Chondrocyte (in vitro differentiated cells): Measurements from ENCODE around the gene MUC5AC. TPM values are rescaled to one million over a fixed set of nuclear protein-coding genes. Genes with fewer than 3 reads are reported as not detected.

Experiments
- DNase-seq: peaks from one replicate; pipeline ENCODE4 v3.0.0; 2021; ENCODE audit warnings: mixed read lengths, low spot score
- H3K27ac Mint-ChIP-seq: one replicate; pipeline ENCODE4 v1.8.0; 2021; ENCODE audit warnings: mild to moderate bottlenecking, moderate library complexity, mixed read lengths; ENCODE audit not compliant: unreplicated experiment
- H3K27me3 Mint-ChIP-seq: 2 replicates; pipeline ENCODE4 v1.8.0; 2021; ENCODE audit warnings: low read depth, mixed read lengths
- H3K36me3 Mint-ChIP-seq: 2 replicates; pipeline ENCODE4 v1.8.0; 2021; ENCODE audit warnings: low read depth, mixed read lengths
- H3K4me1 Mint-ChIP-seq: 2 replicates; pipeline ENCODE4 v1.8.0; 2021; ENCODE audit warnings: low read depth, mild to moderate bottlenecking, mixed read lengths
- H3K4me3 Mint-ChIP-seq: one replicate; pipeline ENCODE4 v1.8.0; 2021; ENCODE audit warnings: mild to moderate bottlenecking, moderate library complexity, mixed read lengths; ENCODE audit not compliant: unreplicated experiment
- H3K9me3 Mint-ChIP-seq: 2 replicates; pipeline ENCODE4 v1.8.0; 2021; ENCODE audit warnings: low read depth, mixed read lengths
- total RNA-seq: library from RNA; stranded (reverse); gene quantifications from 3 replicates; pipeline ENCODE4 v1.2.1, GENCODE V29; 2021
- TF ChIP-seq, protein P1 (sequence below): fragments of 200-600 bp; sonication (generic); IDR thresholded peaks from 2 replicates; pipeline ENCODE4 v1.5.0; 2021; ENCODE audit warnings: antibody characterized with exemption, mild to moderate bottlenecking, moderate library complexity

Gene MUC5AC
- total RNA-seq, 1 donor from 2014 or later: not detected

DNA sequence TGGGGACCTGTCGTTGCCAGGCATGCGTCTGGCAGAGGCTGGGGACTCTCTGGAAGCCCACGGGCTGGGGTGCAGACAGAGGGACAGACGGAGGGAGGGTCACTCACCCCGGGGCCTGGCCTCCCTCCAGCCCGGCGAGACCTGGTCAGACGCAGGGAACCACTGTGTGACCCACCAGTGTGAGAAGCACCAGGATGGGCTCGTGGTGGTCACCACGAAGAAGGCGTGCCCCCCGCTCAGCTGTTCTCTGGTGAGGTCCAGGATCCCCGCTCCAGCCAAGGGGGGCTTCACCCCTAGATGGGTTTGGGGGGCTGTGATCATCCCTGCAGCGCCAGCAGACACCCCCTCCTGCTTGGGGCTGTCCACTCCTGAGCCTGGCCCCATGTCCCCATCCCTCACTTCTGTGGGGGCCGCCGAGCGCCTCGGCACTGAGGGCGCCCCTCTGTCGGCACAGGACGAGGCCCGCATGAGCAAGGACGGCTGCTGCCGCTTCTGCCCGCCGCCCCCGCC, 41.5 kb downstream of the MUC5AC start:
- H3K4me3 Mint-ChIP-seq: no peak overlapping the region
- DNase-seq: peak; percentile 71
- H3K27ac Mint-ChIP-seq: no peak overlapping the region
- TF ChIP-seq, protein P1, sequence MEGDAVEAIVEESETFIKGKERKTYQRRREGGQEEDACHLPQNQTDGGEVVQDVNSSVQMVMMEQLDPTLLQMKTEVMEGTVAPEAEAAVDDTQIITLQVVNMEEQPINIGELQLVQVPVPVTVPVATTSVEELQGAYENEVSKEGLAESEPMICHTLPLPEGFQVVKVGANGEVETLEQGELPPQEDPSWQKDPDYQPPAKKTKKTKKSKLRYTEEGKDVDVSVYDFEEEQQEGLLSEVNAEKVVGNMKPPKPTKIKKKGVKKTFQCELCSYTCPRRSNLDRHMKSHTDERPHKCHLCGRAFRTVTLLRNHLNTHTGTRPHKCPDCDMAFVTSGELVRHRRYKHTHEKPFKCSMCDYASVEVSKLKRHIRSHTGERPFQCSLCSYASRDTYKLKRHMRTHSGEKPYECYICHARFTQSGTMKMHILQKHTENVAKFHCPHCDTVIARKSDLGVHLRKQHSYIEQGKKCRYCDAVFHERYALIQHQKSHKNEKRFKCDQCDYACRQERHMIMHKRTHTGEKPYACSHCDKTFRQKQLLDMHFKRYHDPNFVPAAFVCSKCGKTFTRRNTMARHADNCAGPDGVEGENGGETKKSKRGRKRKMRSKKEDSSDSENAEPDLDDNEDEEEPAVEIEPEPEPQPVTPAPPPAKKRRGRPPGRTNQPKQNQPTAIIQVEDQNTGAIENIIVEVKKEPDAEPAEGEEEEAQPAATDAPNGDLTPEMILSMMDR: no peak
- H3K27me3 Mint-ChIP-seq: no peaks in the 10 kb centered on the region
- H3K4me1 Mint-ChIP-seq: no peaks in the 10 kb centered on the region
- no peaks in the 10 kb centered on the region for H3K36me3 Mint-ChIP-seq
- no peaks in the 10 kb centered on the region for H3K9me3 Mint-ChIP-seq

- no peak overlapping the region for H3K4me3 Mint-ChIP-seq
- H3K27me3 Mint-ChIP-seq: no peaks in the 10 kb centered on the region
- TF ChIP-seq, protein P1: no peak
- no peaks in the 10 kb centered on the region for H3K9me3 Mint-ChIP-seq
- no peaks in the 10 kb centered on the region for H3K4me1 Mint-ChIP-seq
- DNase-seq: peak; percentile 81
- no peaks in the 10 kb centered on the region for H3K36me3 Mint-ChIP-seq
- no peak overlapping the region for H3K27ac Mint-ChIP-seq
These were observed 42.2 kb downstream of the MUC5AC start for GRCh38 chr11:1199751-1200610.

DNA sequence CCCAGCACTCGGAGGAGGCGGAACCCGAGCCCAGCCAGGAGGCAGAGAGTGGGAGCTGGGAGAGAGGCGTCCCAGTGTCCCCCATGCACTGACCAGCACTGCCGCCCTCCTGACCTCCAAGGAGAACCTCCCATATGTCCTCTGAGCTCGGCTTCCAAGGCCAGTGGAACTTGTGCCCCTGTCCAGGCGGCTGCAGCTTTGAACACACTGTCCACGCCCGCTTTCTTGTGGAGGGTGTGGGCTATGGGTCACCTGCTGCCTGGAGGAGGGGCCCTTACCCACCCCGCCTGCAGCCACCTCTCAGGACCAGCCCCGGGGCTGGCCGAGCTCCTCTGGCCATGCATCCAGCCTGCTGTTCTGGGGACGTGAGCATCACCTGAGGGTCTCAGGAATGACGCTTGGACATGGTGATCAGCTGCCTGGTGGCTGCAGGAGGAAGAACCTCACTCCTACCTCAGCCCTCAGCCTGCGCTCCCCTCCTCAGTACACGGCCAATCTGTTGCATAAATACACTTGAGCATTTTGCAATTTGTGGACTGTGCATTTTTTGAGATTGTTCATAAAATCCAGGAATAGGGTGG, 42.9 kb downstream of the MUC5AC start:
- TF ChIP-seq, protein P1: no peak
- no peak for DNase-seq
- no peak overlapping the region for H3K4me3 Mint-ChIP-seq
- no peaks in the 10 kb centered on the region for H3K4me1 Mint-ChIP-seq
- H3K36me3 Mint-ChIP-seq: no peaks in the 10 kb centered on the region
- no peaks in the 10 kb centered on the region for H3K9me3 Mint-ChIP-seq
- H3K27ac Mint-ChIP-seq: no peak overlapping the region
- no peaks in the 10 kb centered on the region for H3K27me3 Mint-ChIP-seq

- DNase-seq: no peak
- H3K27ac Mint-ChIP-seq: no peak overlapping the region
- H3K27me3 Mint-ChIP-seq: peaks cover 2% of the 10 kb centered on the region
- no peaks in the 10 kb centered on the region for H3K9me3 Mint-ChIP-seq
- TF ChIP-seq, protein P1: no peak
- no peaks in the 10 kb centered on the region for H3K4me1 Mint-ChIP-seq
- no peak overlapping the region for H3K4me3 Mint-ChIP-seq
- no peaks in the 10 kb centered on the region for H3K36me3 Mint-ChIP-seq
These were observed 43.8 kb downstream of the MUC5AC start for GRCh38 chr11:1201395-1202153.
